Hematopoietic multipotent progenitor cell (in vitro differentiated cells): ENCODE data around the gene CCDC80. TPM values are rescaled to one million over a fixed set of nuclear protein-coding genes. Genes with fewer than 3 reads are reported as not detected.

Experiments used
- DNase-seq, 3 donors: peaks; one replicate each; pipeline ENCODE4 v3.0.0-alpha.2; 2011 to 2015; ENCODE audit warnings: low read depth in 2 of 3, low spot score in 2 of 3
- total RNA-seq: library from RNA; depleted of rRNA; stranded (reverse); fragments of >200 nt; gene quantifications from one replicate; pipeline ENCODE4 v1.2.3, GENCODE V29; 2012

CCDC80 gene
- total RNA-seq, 1 donor: under 0.01 TPM

DNA sequence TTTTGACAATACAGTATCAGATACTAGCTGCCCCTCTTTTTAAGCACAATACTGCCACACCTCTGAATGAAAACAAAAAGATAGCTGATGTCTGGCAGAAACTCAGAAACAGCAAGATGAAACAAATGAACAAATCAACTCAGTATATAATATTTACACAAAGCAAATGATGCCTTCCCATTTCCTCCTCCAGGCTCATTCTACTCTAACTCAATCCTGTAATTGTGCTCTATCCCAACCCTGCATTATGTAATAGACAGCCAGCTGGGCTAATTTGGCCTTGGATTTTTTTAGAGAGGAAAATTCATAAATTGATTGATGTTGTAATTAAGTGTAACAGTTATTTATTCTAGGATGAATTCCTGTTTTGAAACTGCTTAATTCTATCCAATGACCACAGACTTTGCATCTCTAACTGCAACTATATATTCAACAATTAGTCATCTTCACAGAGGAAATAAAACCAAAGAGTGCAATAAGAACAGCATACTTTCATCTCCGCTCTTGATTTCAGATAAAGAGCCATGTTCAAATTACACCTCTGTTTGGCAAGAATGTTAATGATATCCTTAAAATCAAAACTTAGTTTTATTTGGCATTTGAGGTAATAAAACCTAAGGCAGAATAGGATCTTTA lies 85.3 kb downstream of the CCDC80 start:
- no peak for DNase-seq

DNA sequence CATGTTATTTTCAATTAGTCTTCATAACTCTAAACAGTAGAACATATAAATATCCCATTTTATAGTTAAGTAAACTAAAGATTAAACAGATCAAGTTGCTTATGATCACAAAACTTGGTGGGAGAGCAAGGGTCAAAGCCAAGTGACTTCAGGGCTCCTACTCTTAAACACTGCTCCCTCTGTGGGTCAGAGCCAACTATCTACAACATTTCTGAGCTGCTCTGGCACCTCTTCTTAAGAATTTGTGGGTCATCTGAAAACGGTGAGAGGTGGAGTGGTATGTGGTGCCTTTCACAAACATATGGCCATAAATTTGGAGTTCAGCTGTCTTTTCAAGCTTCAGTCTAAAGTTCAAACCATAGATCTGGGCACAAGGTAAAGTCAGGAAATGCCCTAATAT lies 90.1 kb downstream of the CCDC80 start:
- DNase-seq: no peak

Other genes with a start within 250 kb of the CCDC80 start
- 0.27 TPM for gene BTLA, start 141.7 kb downstream of the CCDC80 start, total RNA-seq
- gene ATG3, start 79.2 kb downstream of the CCDC80 start, total RNA-seq: 46.0 TPM
- 18.6 TPM for gene SLC35A5, start 79.1 kb downstream of the CCDC80 start, total RNA-seq
- gene CD200R1L, start 205.7 kb upstream of the CCDC80 start, total RNA-seq: not detected